SHP77 treated with DMSO at 0.1 percent for 48 hours (cell line): ENCODE data around the gene MLXIPL.

Source experiments
- DNase-seq: peaks from one replicate; lab custom pipeline; 2025; lab: John Stamatoyannopoulos, UW

Gene MLXIPL

GRCh38 chr7:73544678-73545077, 79.6 kb downstream of the MLXIPL start:
- no peak for DNase-seq
